ENCODE data around the gene KCNG2.
"Not testable (repeated sequence)": the region's sequence is repeated elsewhere in the genome, so short reads cannot be mapped to it uniquely, and the experiment has no call there.

Gene KCNG2

DNA sequence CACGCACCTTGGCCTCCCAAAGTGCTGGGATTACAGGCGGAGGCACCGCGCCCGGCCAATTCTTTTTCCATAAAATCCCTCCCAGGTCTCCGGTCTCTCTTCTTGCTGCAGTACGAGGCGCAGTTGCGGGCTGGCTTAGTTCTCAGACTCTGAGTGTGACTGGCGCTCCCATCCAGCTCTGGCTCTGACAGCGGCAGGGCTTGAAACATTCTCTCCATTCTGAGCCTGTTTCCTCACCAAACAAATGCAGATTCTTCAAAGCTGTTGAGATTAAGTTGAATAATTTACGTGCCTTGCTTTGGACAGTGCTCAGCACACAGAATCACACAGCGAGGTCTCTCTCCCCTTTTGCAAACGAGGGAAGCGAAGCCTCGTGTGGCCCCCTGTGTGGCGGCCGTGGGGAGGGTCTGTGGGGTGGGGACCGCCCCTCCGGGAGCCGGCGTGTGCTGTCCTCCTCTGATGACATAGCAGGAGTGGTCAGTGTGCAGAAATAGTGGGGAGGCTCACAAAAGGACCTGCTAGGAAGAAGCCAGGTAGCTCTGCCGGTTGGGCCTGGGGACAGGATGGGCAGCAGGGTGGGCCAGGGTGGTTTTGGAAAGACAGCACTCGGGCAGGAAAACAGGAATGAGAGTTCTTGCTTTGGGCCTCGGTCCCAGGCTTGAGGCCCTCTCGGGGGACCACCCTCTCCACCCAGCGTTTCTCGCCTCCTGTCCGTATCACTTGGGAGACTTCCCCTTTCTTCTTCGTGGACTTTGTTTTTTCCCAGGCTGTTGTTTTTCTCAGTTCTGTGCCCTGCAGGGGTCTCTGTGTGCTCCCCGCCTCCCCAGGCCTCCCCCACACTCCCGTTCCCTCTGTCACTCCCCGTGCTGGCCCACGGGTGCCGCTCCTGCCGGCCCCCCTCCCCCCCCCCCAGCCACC is 75.0 kb downstream of the KCNG2 start:
- DNase-seq, result no peak

DNA sequence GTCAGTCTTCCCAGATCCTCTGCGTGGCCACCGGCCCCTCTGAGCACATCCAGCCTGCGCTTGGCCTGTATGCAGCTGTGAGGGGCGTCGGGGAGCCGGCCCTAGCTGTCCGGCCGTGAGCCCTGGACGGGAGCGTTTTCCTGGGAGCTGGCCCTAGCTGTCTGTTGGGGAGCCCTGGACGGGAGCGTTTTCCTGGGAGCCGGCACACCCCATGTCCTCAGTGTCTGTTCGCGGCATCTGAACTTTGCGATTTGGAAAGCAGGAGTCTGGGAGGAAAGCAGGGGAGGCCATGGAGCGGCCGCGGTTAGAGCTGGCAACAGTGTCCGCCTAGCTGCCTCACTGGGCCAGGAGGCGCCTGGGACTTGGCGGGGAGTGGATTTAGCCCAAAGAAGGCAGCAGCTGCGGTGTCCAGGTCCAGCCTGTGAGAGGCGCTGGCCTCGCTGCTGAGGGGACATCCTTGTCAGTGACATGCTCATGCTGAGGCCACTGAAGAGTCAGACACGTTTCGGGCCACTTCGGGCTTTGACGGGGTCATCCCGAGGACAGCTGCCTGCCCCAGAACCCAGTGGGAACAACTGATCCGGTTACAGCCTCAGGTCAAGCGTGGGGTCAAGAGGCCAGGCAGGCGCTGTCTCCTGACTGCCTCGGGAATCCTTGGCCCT is 75.8 kb downstream of the KCNG2 start:
- DNase-seq, result no peak

DNA sequence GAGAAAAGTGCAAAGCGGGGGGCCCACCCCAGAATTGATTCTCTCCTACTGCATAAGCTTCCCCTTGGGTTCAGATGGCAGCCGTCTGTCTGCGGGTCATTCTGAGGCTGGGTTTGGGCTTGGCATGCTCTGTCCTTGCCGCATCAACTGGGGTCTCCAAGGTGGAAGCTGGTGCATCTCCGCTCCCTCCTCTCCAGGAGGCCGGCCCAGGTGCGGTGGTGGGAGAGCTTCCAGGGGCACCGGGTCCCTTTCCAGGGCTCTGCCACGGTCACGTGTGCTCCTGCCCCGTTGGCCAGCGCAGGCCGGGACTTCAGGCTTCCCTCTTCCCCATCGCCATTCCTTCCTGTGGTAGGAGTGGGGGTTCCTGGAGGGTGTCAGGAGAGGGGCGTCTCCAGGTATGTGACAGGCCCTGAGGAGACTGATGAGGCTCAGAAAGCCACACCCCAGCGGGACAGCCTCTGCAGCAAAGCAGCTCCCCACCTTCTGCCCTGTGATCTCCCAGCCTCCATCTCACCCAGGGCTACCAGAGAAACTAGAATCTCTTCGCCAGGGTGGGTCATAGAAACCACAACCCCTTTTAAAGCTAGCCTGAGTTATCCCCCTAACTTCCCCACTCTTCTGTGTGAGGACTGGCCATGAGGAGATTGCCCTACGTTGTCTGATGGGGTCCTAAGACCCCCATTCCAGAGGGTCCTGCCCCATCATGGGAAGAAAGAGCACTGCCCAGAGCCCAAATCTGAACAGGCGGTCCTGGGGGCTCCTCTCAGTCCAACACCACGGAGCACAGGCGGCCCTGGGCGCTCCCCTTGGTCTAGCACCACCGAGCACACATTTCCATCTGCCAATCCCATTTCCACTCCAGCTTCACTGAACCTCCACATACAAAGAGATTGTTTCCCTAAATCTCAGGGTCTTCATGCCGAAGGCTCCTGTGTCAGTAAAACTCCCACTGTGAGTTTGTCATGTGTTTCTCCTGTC is 77.1 kb downstream of the KCNG2 start:
- DNase-seq, result no peak

DNA sequence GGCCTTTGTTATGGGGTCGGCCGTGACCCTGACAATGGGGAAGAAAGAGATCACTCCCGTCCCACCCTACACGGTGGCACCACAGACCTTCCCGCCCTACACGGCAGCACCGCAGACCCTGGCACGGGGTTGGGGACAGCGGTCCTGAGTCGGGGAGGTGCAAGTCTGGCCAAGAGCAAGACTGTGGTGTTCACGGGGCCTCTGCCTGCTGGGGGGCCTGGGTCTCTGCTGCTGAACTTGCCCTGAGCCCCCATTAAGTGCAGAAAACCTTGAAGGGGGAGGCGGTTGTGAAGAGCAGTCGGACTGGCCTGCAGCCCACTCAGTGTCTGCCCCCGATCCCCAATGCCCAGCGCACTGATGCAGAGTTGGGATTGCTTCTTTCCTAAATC is 77.8 kb downstream of the KCNG2 start:
- DNase-seq, result no peak

DNA sequence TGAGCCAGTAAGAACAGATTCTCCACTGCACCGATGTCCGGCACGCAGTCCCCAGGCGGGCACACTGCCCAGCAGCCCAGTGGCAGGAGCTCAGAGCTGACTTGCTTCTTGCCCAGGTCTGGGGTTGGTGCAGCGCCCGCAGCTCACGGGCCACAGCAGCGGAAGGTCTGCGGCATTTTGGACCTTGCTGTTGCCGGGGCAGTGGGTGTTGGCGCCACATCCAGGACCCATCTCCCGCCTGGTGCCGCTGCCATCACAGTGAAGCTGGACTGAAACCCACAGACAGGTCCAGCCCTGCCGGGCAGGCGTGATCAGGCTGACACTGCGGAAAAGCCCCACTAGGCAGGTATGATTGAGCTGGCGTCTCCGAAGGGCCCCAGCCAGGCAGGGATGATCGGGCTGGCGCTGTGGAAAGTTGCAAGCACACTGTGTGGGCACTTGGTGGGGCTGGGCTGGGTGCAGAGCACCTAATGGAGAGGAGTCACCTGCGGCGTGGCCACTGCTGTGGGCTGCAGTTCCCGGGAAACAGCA is 78.3 kb downstream of the KCNG2 start:
- DNase-seq, result no peak

DNA sequence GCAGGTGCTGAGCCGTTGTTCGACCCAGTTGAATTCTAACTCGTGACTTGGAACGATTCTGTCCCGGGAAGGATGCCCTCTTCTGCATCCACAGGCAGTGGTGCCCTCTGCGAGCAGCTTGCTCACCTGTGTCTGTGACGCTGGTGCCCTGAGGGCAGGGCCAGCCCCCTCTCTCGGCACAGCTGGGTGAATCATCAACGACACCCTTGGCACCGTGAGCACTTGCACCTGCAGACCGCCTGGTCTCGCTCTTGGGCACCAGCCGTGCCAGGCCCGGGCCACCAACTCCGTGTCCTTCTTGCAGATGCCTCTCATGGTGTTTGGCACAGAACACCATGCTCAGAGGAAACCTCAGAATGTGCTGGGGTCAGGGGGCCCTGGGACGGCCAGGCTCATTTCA is 78.8 kb downstream of the KCNG2 start:
- DNase-seq, result no peak

DNA sequence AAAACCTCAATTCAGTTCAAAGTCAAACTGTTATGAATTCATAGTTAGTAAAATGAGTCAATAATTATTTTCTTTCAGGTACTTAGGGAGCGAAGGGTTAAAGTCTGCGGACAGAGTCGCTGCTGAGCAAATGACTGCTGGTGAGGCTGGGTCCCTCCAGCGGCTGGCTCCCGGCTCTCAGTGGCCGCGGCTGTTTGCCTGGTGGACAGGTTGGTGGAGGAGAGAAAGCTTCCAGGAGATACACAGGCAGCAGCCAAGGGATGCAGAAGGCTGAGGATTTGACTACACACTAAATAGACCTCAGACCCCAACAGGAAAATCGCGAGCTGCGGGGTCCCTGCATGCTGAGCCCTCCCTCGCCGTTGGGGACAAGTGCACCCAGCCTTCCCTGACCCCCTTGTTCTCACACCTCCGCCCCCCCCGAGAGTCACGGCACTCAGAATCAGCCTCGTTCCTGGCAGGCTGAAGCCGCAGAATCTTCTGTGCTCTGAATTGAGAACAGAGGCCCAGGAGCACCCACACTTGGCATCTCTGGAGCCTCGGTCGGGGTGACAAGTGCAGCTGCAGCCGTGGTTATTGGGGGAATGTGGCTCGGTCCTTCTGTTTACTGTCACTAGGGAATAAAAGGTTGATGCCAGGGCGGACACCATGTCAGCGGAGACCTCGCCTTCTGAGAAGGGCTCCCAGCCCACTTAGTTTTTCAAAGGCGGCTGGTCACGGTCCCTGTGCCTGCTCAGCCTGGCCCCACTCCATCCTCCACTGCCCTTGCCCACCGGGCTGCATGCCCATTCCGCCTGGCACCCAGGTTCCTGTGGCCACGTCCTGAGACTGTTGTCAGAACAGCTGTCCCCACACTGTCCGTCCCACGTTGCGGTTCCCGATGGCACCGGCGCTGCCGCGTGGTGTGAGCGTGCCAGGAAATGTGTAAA is 79.7 kb downstream of the KCNG2 start:
- DNase-seq, result no peak

DNA sequence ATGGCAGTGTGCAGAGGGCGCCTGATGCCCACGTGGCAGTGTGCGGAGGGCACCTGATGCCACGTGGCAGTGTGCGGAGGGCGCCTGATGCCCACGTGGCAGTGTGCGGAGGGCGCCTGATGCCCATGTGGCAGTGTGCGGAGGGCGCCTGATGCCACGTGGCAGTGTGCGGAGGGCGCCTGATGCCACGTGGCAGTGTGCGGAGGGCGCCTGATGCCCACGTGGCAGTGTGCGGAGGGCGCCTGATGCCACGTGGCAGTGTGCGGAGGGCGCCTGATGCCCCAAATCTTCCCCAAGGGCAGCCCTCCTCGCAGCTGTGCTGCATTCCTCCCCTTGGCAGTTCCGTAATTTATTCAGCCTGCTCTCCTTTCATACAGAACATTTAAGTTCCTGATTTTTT is 80.5 kb downstream of the KCNG2 start:
- DNase-seq, result not testable (repeated sequence)

DNA sequence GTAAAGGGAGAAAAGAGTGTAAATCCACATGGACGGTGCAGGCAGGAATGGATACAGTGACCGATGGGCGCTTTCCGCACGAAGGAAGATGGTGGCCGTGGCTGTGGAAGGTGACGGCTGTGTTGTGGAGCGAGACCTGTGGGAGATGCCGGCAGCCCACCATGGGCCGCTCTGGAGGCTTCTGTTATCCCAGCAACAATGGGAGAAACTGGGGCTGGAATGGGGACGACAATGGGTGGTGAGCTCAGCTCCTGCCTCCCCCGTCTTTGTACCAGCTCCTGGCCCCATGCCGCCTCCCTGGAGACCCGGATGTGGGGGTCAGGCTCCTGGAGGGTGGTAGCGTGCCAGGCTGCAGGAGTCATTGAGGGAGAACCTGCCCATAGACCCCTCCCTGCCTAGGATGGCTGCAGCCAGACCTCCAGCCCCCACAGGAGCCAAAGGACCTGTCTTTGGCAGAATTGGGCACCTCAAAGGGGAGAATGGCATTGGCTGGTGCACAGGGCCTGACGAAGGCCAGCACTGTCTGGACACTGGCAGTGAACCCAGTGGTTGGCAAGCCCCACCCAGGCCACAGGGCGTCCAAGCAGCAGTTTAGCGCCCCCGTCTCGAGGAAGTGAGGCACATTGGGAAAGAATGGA is 81.1 kb downstream of the KCNG2 start:
- no peak for DNase-seq

DNA sequence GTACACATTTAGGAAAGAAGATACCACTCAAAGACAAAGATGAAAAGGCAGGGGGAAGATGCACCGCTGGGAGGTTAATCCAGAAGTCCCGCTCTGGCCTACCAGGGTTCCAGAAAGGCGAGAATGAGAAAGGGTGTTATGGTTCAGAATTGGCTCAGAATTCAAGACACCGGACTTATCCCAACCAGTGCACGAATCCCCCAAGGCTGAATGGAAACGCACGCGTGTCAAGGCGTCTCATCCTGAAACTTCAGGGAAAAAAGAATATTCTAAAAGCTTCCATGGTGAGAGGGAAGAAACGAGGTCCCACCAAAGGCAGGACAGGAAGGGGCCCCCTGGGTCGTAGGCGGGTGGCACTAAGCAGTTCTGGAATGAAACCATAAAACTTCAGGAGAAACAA is 81.8 kb downstream of the KCNG2 start:
- no peak for DNase-seq

DNA sequence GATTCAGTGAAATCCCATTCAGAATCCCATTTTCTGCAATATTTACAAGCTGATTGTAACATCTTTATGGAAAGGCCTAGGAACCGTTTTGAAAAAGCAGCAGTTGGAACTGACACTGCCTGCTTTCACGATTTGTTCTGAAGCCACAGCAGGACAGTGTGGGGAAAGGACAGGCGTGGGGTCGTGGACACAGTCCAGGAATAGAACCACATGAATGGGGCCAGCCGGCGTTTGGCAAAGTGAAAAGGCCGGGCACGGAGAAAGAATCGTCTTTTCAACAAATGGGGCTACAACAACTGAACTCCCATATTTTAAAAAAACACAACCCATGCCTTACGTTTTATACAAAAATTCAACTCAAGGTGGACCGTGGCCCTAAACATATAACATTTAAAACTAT is 84.0 kb downstream of the KCNG2 start:
- DNase-seq, result no peak

DNA sequence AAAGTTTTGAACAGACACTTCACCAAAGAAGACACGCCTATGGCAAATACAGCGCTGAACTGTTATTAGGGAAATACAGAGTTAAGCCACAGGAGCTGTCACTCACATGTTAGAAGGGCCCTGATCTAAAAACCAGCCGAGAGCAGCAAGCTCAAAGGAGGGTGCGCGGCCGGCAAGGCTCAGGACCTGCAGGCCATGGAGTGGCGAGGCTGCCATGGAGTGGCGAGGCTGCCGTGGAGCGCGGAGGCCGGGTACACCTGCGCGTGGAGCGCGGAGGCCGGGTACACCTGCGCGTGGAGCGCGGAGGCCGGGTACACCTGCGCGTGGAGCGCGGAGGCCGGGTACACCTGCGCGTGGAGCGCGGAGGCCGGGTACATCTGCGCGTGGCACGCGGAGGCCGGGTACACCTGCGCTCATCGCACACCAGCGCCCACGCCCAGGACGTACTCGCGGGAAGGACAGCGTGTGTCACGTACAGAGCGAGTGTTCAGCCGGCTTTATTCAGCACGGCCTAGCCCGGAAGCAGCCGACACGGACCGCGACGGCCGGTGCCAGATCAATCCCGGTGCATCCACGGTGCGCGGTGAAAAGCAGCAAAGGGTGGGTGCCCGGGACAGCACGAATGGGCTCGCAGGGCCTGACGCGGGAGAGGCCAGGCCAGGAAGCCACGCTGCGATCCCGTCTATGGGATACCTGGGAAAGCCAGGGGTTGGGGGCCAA is 84.9 kb downstream of the KCNG2 start:
- no peak for DNase-seq

DNA sequence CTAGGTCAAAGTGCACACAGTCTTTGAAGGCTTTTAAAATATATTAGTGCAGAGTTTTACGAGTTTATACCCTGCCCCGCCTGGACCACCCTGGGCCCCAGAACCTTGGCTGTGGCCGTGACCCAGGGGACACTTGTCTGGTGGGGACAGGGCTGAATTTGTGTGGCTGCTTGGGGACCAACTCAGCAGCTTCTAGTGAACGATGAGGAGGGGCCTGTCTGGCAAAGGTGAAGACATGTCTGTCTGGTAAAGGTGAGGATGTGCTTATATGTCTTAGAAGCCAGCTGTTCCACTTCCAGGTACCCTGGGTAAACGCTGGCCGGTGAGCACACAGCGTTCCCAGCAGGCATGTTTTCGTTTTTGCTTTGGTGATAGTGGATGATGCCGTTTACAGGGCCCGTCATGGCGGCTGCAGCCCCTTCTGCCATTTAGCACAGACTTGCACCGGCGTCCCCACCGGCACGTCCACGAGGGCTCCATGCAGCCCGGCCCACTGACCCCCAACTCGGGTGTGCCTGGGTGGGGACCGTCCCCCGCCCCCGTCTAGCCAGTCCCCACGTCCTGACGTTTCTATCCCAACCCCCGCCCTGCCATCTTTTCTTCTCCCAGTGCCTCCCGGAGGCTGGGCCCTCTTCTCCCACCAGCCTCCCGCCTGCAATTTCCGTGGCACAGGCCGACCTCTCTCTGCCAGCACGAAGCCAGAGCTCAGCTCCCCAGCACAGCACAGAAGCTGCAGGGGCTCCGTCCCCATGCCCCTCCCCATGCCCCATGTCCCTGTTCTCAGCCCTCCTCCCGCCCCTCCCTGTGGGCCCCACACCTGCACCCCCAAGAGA is 85.9 kb downstream of the KCNG2 start:
- DNase-seq, result no peak

DNA sequence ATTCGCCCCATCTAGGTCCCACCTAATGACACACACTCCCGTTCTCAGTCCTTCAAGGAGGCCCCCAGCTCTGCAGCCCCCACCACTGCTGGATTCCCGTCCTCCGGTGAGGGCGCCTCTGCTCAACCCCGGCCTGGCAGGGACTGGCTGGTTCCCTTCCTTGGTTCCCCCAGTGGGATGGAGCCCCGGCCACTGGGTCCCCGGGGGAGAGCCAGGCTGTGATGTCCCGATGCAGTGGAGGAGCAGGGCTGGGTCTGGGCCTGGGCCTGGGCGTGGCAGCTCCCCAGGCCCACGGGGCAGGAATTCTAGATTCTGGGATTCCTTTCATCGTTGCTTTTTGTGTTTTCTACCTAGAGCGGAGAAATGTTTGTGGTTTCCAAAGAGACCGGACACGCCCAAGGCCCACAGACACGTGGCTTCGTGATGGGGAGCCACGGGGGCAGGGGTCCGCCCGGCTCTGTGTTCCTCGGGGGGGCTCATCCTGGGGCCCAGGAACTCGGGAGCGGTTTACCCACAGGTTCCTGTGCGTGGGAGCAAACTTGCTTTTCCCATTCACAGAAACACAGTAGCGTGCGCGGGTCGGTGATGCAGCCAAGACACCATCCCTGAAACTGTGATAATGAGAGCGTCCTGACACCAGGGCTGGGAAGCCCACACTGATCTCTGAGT is 86.7 kb downstream of the KCNG2 start:
- no peak for DNase-seq

DNA sequence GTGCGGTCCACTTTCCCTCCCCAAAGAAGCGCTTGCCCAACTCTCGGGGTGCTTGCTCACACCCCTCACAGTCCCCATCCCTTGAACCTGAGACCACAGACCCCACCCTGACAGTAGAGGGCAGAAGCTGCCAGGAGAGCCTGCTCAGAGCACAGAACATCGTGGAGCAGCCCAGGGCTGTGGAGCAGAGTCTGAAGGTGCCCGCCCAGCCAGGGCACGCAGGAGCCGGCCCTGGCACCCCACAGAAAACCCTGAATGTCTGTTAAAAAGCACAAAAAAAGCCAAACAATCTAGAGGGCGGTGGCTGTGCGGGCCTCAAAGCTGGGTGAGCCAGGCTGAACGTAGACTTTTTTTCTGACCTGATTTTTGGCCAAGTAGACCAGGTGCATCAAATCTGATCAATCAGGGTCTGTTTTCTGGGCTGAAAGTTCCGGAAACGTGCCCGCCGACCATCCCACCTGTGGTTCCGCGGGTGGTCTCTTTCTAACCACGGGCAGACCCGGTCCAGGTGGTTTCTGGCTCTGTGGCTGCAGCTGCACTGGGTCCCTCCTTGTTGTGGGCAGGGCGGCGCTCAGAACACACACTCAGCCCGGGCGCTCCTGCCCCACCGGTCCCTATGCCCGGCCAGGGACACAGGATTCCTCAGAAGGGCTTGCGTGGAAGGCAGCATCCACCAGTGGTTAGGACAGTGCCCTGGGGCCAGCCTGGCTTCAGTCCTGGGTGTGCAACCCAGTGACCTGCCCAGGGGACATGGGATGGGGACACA is 87.4 kb downstream of the KCNG2 start:
- no peak for DNase-seq

DNA sequence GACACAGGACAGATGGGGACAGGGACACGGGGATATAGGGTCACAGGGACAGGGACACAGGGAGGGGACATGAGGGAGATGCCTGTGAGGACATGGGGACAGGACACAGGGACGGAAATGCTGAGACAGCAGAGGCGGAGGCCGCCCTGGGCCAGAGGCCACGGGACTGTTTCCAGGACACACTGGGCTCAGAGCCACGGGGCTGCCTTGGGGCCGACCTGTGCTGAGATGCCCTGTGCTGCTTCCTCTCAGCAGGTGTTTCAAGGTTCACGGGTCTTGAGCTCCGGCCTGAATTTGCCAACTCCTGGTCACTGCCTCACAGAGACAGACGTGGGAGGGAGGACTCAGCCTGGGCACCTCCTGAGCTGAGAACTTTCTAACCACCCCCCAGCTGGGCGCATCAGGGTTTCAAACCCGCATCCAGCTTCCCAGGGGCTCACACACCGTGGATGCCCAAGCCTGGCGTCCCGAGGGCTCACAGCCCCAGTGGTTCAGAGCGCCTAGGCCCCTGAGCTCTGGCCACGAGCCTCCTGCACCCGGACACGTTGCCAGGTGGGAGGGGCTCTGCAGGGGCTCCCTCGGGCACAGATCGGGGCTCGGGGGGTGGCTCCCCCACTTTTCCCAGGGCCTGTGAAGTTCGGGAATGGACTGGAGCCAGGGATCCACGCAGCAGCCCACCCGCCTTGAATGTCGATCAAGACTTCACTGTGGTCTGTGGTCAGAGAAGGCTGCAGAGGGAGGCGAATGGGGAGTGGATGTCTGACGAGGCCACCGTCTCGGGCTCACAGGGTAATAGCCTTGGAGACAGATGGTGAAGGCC is 89.7 kb downstream of the KCNG2 start:
- no peak for DNase-seq

DNA sequence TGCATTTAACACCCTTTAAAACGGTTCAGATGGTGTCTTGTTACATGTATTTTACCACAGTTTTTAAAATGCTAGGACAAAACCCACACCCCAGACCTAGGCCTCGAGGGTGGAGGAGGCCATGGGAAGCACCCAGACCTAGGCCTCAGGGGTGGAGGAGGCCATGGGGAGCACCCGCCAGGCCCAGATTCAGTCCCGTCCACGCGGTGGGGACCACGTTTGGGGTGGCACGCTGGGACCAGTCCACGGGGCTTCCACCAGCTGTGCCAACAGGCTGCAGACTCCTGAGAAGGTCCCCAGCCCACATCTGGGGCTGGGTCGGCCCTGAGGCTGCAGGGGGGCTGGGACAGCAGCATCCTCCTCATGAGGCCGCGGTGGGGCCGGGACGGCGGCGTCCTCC is 90.3 kb downstream of the KCNG2 start:
- no peak for DNase-seq
